HepG2 (cell line): ENCODE results near the gene RAB1B. TPM values are rescaled to one million over a fixed set of nuclear protein-coding genes. Genes with fewer than 3 reads are reported as not detected.

Source experiments
- ATF7-NPFF ChIP-seq: sonication (generic); formaldehyde crosslinking; IDR thresholded peaks from 2 replicates; pipeline ENCODE4 v1.8.1; 2023; ENCODE audit warnings: mild to moderate bottlenecking, low read depth, missing genetic modification reagents, moderate library complexity
- RFX5 ChIP-seq: IDR thresholded peaks from 2 replicates; pipeline ENCODE4 v1.6.1; 2011; ENCODE audit warnings: low read depth, low read length, improper control_type of control experiment
- RORA ChIP-seq: sonication (generic); formaldehyde crosslinking; IDR thresholded peaks from 2 replicates; pipeline ENCODE4 v1.5.0; 2020; ENCODE audit warnings: mild to moderate bottlenecking, missing genetic modification reagents, moderate library complexity
- ZNF775 ChIP-seq: sonication (generic); formaldehyde crosslinking; IDR thresholded peaks from 2 replicates; pipeline ENCODE4 v1.4.0; 2020; ENCODE audit warnings: missing genetic modification reagents, mild to moderate bottlenecking, moderate library complexity, borderline replicate concordance
- ZSCAN25 ChIP-seq: sonication (generic); formaldehyde crosslinking; IDR thresholded peaks from 2 replicates; pipeline ENCODE4 v1.8.0; 2022; ENCODE audit warnings: mild to moderate bottlenecking, missing genetic modification reagents
- polyA plus RNA-seq, 8 experiments: library from polyadenylated mRNA; depleted of rRNA in 3 of 8; stranded (reverse) in 7 of 8; unstranded in 1 of 8; fragments of >200 nt; fragmentation: Illumina TruSeq in 4 of 8; extraction: Trizol in 4 of 8; gene quantifications; 2 replicates each; pipeline versions ENCODE4 v1.2.1 to v1.2.3, GENCODE V29; 2011 to 2016; ENCODE audit warnings: low read depth in 4 of 8, missing spikeins in 1 of 8, mixed read lengths in 1 of 8; ENCODE audit not compliant: insufficient read depth in 1 of 8
- total RNA-seq, 5 experiments: library from RNA; depleted of rRNA; stranded (reverse); fragments of >200 nt; fragmentation: Illumina TruSeq; extraction: Trizol; gene quantifications; 2 replicates each; pipeline ENCODE4 v1.2.3, GENCODE V29; 2016; ENCODE audit warnings: low read depth in 1 of 5
- TF ChIP-seq, protein P1 (sequence below): sonication (generic); formaldehyde crosslinking; IDR thresholded peaks from 2 replicates; pipeline ENCODE4 v1.4.0; 2020; ENCODE audit warnings: missing genetic modification reagents, mild to moderate bottlenecking, borderline replicate concordance
- TF ChIP-seq, protein P2 (sequence below): sonication (generic); formaldehyde crosslinking; IDR thresholded peaks from 2 replicates; pipeline ENCODE4 v1.4.0; 2020; ENCODE audit warnings: missing genetic modification reagents; ENCODE audit errors: not compliant biosample characterization
- TF ChIP-seq, protein P3 (sequence below), 2 experiments: sonication (generic) in 1 of 2; formaldehyde crosslinking in 1 of 2; IDR thresholded peaks; 2 replicates each; pipeline versions ENCODE4 v1.4.0 to v1.6.1; 2016 to 2020; ENCODE audit warnings: borderline replicate concordance in 1 of 2, low read depth in 1 of 2, mild to moderate bottlenecking in 1 of 2, missing genetic modification reagents in 1 of 2
- TF ChIP-seq, protein P4 (sequence below): sonication (generic); formaldehyde crosslinking; IDR thresholded peaks from 2 replicates; pipeline ENCODE4 v1.4.0; 2020; ENCODE audit warnings: missing genetic modification reagents
- TF ChIP-seq, protein P5 (sequence below): sonication (generic); formaldehyde crosslinking; IDR thresholded peaks from 2 replicates; pipeline ENCODE4 v1.9.0; 2022; ENCODE audit warnings: low read depth, missing genetic modification reagents
- TF ChIP-seq, protein P6 (sequence below): sonication (generic); formaldehyde crosslinking; IDR thresholded peaks from 2 replicates; pipeline ENCODE4 v1.8.1; 2022; ENCODE audit warnings: low read depth, mild to moderate bottlenecking, missing genetic modification reagents

Gene RAB1B
- total and polyA plus RNA-seq, 2 of the 13 experiments (the other 11 are each of a cell fraction or from before 2014, with no cell fraction given): 77.9 to 87.9 TPM

DNA sequence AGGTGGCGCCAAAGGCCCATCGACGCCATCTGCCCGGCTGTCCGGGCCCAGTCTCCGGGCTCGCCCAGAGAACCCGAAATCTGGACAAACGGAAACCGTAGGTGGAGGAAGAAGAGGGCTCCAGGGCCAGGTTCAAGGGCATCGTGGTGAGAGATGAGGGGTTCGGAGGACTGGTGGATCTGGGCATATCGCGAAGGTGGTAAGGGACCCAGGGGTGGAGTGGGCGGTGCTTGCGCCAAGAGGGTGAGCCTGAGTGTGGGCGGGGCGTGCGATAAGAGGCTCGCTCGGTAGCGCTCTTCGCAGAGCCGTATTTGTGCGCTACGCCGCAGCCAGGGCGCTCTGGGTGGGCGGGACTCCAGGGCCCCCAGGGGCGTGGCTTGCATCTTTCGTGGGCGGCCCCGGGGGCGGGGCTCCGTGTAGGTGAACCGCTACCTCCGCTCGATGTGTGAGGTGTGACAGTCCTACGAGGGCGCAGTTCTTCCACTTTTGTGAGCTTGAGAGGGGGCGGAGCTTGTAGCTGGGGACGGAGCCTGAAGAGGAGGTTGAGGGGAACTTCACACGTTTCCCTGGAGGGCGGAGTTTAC, 43.6 kb downstream of the RAB1B start (continued):
- TF ChIP-seq, protein P1, sequence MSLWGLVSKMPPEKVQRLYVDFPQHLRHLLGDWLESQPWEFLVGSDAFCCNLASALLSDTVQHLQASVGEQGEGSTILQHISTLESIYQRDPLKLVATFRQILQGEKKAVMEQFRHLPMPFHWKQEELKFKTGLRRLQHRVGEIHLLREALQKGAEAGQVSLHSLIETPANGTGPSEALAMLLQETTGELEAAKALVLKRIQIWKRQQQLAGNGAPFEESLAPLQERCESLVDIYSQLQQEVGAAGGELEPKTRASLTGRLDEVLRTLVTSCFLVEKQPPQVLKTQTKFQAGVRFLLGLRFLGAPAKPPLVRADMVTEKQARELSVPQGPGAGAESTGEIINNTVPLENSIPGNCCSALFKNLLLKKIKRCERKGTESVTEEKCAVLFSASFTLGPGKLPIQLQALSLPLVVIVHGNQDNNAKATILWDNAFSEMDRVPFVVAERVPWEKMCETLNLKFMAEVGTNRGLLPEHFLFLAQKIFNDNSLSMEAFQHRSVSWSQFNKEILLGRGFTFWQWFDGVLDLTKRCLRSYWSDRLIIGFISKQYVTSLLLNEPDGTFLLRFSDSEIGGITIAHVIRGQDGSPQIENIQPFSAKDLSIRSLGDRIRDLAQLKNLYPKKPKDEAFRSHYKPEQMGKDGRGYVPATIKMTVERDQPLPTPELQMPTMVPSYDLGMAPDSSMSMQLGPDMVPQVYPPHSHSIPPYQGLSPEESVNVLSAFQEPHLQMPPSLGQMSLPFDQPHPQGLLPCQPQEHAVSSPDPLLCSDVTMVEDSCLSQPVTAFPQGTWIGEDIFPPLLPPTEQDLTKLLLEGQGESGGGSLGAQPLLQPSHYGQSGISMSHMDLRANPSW: peak; percentile 78; the same call in 1 of the 2 replicates
- TF ChIP-seq, protein P2, sequence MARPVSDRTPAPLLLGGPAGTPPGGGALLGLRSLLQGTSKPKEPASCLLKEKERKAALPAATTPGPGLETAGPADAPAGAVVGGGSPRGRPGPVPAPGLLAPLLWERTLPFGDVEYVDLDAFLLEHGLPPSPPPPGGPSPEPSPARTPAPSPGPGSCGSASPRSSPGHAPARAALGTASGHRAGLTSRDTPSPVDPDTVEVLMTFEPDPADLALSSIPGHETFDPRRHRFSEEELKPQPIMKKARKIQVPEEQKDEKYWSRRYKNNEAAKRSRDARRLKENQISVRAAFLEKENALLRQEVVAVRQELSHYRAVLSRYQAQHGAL: no peak
- TF ChIP-seq ZNF775 (CRISPR knock-in tag) (no peak), ATF7-NPFF (0 out of 2 replicates have a peak, but pooled peaks have one; percentile 12), ZSCAN25 (CRISPR knock-in tag) (peak; percentile 30; the same call in 1 of the 2 replicates), RFX5 (no peak), RORA (CRISPR knock-in tag) (no peak)
- TF ChIP-seq, protein P3, sequence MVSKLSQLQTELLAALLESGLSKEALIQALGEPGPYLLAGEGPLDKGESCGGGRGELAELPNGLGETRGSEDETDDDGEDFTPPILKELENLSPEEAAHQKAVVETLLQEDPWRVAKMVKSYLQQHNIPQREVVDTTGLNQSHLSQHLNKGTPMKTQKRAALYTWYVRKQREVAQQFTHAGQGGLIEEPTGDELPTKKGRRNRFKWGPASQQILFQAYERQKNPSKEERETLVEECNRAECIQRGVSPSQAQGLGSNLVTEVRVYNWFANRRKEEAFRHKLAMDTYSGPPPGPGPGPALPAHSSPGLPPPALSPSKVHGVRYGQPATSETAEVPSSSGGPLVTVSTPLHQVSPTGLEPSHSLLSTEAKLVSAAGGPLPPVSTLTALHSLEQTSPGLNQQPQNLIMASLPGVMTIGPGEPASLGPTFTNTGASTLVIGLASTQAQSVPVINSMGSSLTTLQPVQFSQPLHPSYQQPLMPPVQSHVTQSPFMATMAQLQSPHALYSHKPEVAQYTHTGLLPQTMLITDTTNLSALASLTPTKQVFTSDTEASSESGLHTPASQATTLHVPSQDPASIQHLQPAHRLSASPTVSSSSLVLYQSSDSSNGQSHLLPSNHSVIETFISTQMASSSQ (IDR thresholded peaks at IDR 0.05; ENCODE audit: low read depth): no peak
- TF ChIP-seq, protein P3 (CRISPR knock-in tag; IDR thresholded peaks at IDR 0.05; ENCODE audit: borderline replicate concordance): 0 out of 2 replicates have a peak, but pooled peaks have one; percentile 26
- TF ChIP-seq, protein P4, sequence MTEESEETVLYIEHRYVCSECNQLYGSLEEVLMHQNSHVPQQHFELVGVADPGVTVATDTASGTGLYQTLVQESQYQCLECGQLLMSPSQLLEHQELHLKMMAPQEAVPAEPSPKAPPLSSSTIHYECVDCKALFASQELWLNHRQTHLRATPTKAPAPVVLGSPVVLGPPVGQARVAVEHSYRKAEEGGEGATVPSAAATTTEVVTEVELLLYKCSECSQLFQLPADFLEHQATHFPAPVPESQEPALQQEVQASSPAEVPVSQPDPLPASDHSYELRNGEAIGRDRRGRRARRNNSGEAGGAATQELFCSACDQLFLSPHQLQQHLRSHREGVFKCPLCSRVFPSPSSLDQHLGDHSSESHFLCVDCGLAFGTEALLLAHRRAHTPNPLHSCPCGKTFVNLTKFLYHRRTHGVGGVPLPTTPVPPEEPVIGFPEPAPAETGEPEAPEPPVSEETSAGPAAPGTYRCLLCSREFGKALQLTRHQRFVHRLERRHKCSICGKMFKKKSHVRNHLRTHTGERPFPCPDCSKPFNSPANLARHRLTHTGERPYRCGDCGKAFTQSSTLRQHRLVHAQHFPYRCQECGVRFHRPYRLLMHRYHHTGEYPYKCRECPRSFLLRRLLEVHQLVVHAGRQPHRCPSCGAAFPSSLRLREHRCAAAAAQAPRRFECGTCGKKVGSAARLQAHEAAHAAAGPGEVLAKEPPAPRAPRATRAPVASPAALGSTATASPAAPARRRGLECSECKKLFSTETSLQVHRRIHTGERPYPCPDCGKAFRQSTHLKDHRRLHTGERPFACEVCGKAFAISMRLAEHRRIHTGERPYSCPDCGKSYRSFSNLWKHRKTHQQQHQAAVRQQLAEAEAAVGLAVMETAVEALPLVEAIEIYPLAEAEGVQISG: no peak
- TF ChIP-seq, protein P5, sequence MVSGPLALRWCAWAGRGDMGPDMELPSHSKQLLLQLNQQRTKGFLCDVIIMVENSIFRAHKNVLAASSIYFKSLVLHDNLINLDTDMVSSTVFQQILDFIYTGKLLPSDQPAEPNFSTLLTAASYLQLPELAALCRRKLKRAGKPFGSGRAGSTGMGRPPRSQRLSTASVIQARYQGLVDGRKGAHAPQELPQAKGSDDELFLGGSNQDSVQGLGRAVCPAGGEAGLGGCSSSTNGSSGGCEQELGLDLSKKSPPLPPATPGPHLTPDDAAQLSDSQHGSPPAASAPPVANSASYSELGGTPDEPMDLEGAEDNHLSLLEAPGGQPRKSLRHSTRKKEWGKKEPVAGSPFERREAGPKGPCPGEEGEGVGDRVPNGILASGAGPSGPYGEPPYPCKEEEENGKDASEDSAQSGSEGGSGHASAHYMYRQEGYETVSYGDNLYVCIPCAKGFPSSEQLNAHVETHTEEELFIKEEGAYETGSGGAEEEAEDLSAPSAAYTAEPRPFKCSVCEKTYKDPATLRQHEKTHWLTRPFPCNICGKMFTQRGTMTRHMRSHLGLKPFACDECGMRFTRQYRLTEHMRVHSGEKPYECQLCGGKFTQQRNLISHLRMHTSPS (CRISPR knock-in tag): peak; percentile 18; the same call in 1 of the 2 replicates
- TF ChIP-seq, protein P6, sequence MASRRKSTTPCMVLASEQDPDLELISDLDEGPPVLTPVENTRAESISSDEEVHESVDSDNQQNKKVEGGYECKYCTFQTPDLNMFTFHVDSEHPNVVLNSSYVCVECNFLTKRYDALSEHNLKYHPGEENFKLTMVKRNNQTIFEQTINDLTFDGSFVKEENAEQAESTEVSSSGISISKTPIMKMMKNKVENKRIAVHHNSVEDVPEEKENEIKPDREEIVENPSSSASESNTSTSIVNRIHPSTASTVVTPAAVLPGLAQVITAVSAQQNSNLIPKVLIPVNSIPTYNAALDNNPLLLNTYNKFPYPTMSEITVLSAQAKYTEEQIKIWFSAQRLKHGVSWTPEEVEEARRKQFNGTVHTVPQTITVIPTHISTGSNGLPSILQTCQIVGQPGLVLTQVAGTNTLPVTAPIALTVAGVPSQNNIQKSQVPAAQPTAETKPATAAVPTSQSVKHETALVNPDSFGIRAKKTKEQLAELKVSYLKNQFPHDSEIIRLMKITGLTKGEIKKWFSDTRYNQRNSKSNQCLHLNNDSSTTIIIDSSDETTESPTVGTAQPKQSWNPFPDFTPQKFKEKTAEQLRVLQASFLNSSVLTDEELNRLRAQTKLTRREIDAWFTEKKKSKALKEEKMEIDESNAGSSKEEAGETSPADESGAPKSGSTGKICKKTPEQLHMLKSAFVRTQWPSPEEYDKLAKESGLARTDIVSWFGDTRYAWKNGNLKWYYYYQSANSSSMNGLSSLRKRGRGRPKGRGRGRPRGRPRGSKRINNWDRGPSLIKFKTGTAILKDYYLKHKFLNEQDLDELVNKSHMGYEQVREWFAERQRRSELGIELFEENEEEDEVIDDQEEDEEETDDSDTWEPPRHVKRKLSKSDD (CRISPR knock-in tag): no peak
